B cell (primary cell): ENCODE data around the gene EVX1. TPM values are rescaled to one million over a fixed set of nuclear protein-coding genes. Genes with fewer than 3 reads are reported as not detected.
A peak's percentile ranks its signal among the peaks of the same experiment; 100 is the strongest.

Experiments used
- ATAC-seq: fragments of 200-7000 bp; cut with Tn5 transposase; one replicate; pipeline ENCODE4 v1.10.0; 2021; ENCODE audit warnings: low read depth, mild to moderate bottlenecking, moderate number of reproducible peaks, moderate library complexity
- CTCF ChIA-PET: fragments of 350-600 bp; sonication (Branson Sonifier 250); formaldehyde crosslinking; loops from one replicate; lab custom pipeline; 2021; ENCODE audit warnings: antibody characterized with exemption, inconsistent platforms; lab: Charles Lee
- POLR2A ChIA-PET: fragments of 350-600 bp; sonication (Branson Sonifier 250); formaldehyde crosslinking; loops from one replicate; lab custom pipeline; 2021; ENCODE audit warnings: antibody characterized with exemption; lab: Charles Lee
- DNase-seq: peaks from one replicate; pipeline ENCODE4 v3.0.0; 2013
- H2AFZ ChIP-seq: 2 replicates; pipeline ENCODE4 v1.6.1; 2012; ENCODE audit warnings: mild to moderate bottlenecking, low read depth, low read length; ENCODE audit not compliant: insufficient read depth, poor library complexity, severe bottlenecking
- H3K27ac ChIP-seq, 2 donors: 1 replicate in 1 of 2; 2 replicates in 1 of 2; pipeline ENCODE4 v1.5.1; 2012 to 2013; ENCODE audit warnings: low read length in 2 of 2, mild to moderate bottlenecking in 2 of 2, moderate library complexity in 1 of 2
- H3K27me3 ChIP-seq, 4 experiments: fragments of 200-600 bp in 1 of 4; sonication (generic) in 1 of 4; replicated peaks in 1 of 4; 1 replicate in 2 of 4; 2 replicates in 2 of 4; pipeline versions ENCODE4 v1.6.1 to v1.7.0; 2013 to 2016; ENCODE audit warnings: low read length in 3 of 4, mild to moderate bottlenecking in 2 of 4, mixed read lengths in 1 of 4, moderate library complexity in 1 of 4; ENCODE audit not compliant: insufficient read depth in 4 of 4, control insufficient read depth in 3 of 4; ENCODE audit errors: control extremely low read depth in 1 of 4
- H3K36me3 ChIP-seq, 2 experiments: replicated peaks in 1 of 2; 1 replicate in 1 of 2; 2 replicates in 1 of 2; pipeline versions ENCODE4 v1.6.1 to v1.7.1; 2013; ENCODE audit warnings: low read length in 1 of 2; ENCODE audit not compliant: insufficient read depth in 2 of 2, control insufficient read depth in 1 of 2; ENCODE audit errors: control extremely low read depth in 1 of 2, extremely low read depth in 1 of 2
- H3K4me1 ChIP-seq, 2 donors: fragments of 200-600 bp in 1 of 2; sonication (generic) in 1 of 2; 1 replicate in 1 of 2; 2 replicates in 1 of 2; pipeline versions ENCODE4 v1.5.1 to v1.6.1; 2013 to 2017; ENCODE audit warnings: low read length in 2 of 2; ENCODE audit not compliant: control insufficient read depth in 2 of 2, insufficient read depth in 2 of 2
- H3K4me2 ChIP-seq: replicated peaks from 2 replicates; pipeline ENCODE3; 2012; ENCODE audit warnings: mild to moderate bottlenecking, low read depth, low read length; ENCODE audit not compliant: poor library complexity, severe bottlenecking
- H3K4me3 ChIP-seq, 5 experiments: fragments of 200-600 bp in 1 of 5; sonication (generic) in 1 of 5; 1 replicate in 3 of 5; 2 replicates in 2 of 5; pipeline versions ENCODE4 v1.5.1 to v1.7.0; 2011 to 2016; ENCODE audit warnings: low read length in 4 of 5, mild to moderate bottlenecking in 4 of 5, low read depth in 2 of 5, control low read depth in 1 of 5, moderate library complexity in 1 of 5; ENCODE audit not compliant: insufficient read depth in 1 of 5; ENCODE audit errors: control extremely low read depth in 1 of 5, extremely low read depth in 1 of 5
- H3K79me2 ChIP-seq: fragments of 200-600 bp; sonication (generic); one replicate; pipeline ENCODE4 v1.6.0; 2016; ENCODE audit warnings: low read length; ENCODE audit not compliant: control insufficient read depth, insufficient read depth
- H3K9ac ChIP-seq: fragments of 200-600 bp; sonication (generic); 2 replicates; pipeline ENCODE4 v1.6.1; 2017; ENCODE audit warnings: mild to moderate bottlenecking, low read length, moderate library complexity
- H3K9me3 ChIP-seq, 3 donors: one replicate each; pipeline versions ENCODE4 v1.6.1 to v1.7.1; 2013; ENCODE audit warnings: low read length in 2 of 3; ENCODE audit not compliant: control insufficient read depth in 2 of 3, insufficient read depth in 1 of 3; ENCODE audit errors: control extremely low read depth in 1 of 3
- H4K20me1 ChIP-seq: 2 replicates; pipeline ENCODE4 v1.6.0; 2012; ENCODE audit warnings: mild to moderate bottlenecking, low read length; ENCODE audit not compliant: insufficient read depth, control insufficient read depth, poor library complexity, severe bottlenecking
- H3K27ac Mint-ChIP-seq: one replicate; pipeline ENCODE4 v1.8.0; 2021; ENCODE audit warnings: mixed read lengths
- H3K27me3 Mint-ChIP-seq: one replicate; pipeline ENCODE4 v1.8.0; 2021; ENCODE audit warnings: mixed read lengths
- H3K4me1 Mint-ChIP-seq: one replicate; pipeline ENCODE4 v1.8.0; 2021; ENCODE audit warnings: mixed read lengths
- H3K4me3 Mint-ChIP-seq: one replicate; pipeline ENCODE4 v1.8.0; 2021; ENCODE audit warnings: mixed read lengths
- H3K9me3 Mint-ChIP-seq: one replicate; pipeline ENCODE4 v1.8.0; 2022; ENCODE audit warnings: mixed read lengths; ENCODE audit not compliant: insufficient read depth
- CTCF ChIP-seq: fragments of 200-600 bp; IDR thresholded peaks from one replicate; pipeline ENCODE4 v1.8.0; 2022; ENCODE audit warnings: antibody characterized with exemption, mild to moderate bottlenecking
- EZH2 ChIP-seq: IDR thresholded peaks from 2 replicates; pipeline ENCODE4 v1.6.1; 2012; ENCODE audit warnings: borderline replicate concordance, low read depth, mild to moderate bottlenecking, moderate library complexity, low read length; ENCODE audit not compliant: insufficient read depth, poor library complexity, severe bottlenecking
- WGBS: methylation state at CpG from one replicate; pipeline ENCODE4 v1.1.5; 2013; ENCODE audit warnings: missing lambda C conversion rate; ENCODE audit not compliant: insufficient coverage; 5-methylcytosine and 5-hydroxymethylcytosine counted together
- intact Hi-C: fragments of 100-400 bp; cut with micrococcal nuclease; formaldehyde crosslinking; loops from one replicate; pipeline ENCODE4 v1.10.0; 2022
- polyA plus RNA-seq: library from polyadenylated mRNA; depleted of rRNA; stranded (reverse); fragments of >200 nt; gene quantifications from 2 replicates; pipeline ENCODE4 v1.2.3, GENCODE V29; 2012
- total RNA-seq, 2 donors: library from RNA; stranded (reverse); fragments of 120-200 nt in 1 of 2; gene quantifications; 1 replicate in 1 of 2; 2 replicates in 1 of 2; pipeline versions ENCODE4 v1.2.3 to v1.2.4, GENCODE V29; 2013 to 2022

The EVX1 gene
- total and polyA plus RNA-seq, 2 donors (not counting 1 experiment from before 2014, with no cell fraction given) = not detected

GRCh38 chr7:27193335-27194001 lies 49.1 kb upstream of the EVX1 start:
- peaks cover 86% of the 10 kb centered on the region for H3K27me3 Mint-ChIP-seq
- H3K27ac ChIP-seq = no peak overlapping the region
- no peaks in the 10 kb centered on the region for H3K9me3 Mint-ChIP-seq
- ChIA-PET POLR2A (no interaction called here), CTCF (interaction anchor here (0.6 to 1.4 kb wide), 4 partner anchors 32 to 727 kb away, joined by 3 to 5 read pairs (median 3); no protein-coding TSS in a partner anchor)
- no peaks in the 10 kb centered on the region for H4K20me1 ChIP-seq
- 14% methylated on average over 21 of the region's 29 CpGs for WGBS
- intact Hi-C loops = loop anchor here (10.0 kb wide), 1 partner anchor 411 kb away; no protein-coding TSS in a partner anchor
- DNase-seq (peak; percentile 35), ATAC-seq (no peak)
- TF ChIP-seq CTCF = no peak
- TF ChIP-seq EZH2 = peak; percentile 27
- H3K4me3 Mint-ChIP-seq = peak overlapping the region; percentile 37
- peak overlapping the region; percentile 36 for H3K9ac ChIP-seq
- H2AFZ ChIP-seq = peak overlapping the region; percentile 23
- peaks cover 33 to 63% of the 10 kb centered on the region in 2 donors for H3K4me1 ChIP-seq
- H3K4me3 ChIP-seq = peak overlapping the region in 3 of 5 experiments; percentile 15 to 45 (median 36)
- peak overlapping the region; percentile 75 for H3K4me2 ChIP-seq
- H3K4me1 Mint-ChIP-seq = peaks cover 30% of the 10 kb centered on the region
- no peaks in the 10 kb centered on the region for H3K79me2 ChIP-seq
- H3K27ac Mint-ChIP-seq = peak overlapping the region; percentile 26
- no peaks in the 10 kb centered on the region for H3K36me3 ChIP-seq
- H3K9me3 ChIP-seq = peaks cover under 1 to 54% (median 2%) of the 10 kb centered on the region in 3 donors
- peaks cover 3 to 91% (median 80%) of the 10 kb centered on the region in 4 experiments for H3K27me3 ChIP-seq

GRCh38 chr7:27194002-27194352 lies 48.6 kb upstream of the EVX1 start:
- H3K79me2 ChIP-seq = no peaks in the 10 kb centered on the region
- H2AFZ ChIP-seq = no peak overlapping the region
- DNase-seq (no peak), ATAC-seq (no peak)
- H3K9me3 ChIP-seq = peaks cover 0 to 54% (median 2%) of the 10 kb centered on the region in 3 donors
- Mint-ChIP-seq H3K27ac (peak overlapping the region; percentile 26), H3K27me3 (peaks cover 87% of the 10 kb centered on the region), H3K4me3 (peak overlapping the region; percentile 37), H3K4me1 (peaks cover 29% of the 10 kb centered on the region), H3K9me3 (no peaks in the 10 kb centered on the region)
- H3K27ac ChIP-seq = no peak overlapping the region
- whole genome bisulfite sequencing = no CpG with 5 or more reads among the region's 2 CpGs
- intact Hi-C loops = loop anchor here (10.0 kb wide), 1 partner anchor 411 kb away; no protein-coding TSS in a partner anchor
- H3K4me3 ChIP-seq = no peak overlapping the region
- peaks cover 33 to 63% of the 10 kb centered on the region in 2 donors for H3K4me1 ChIP-seq
- peaks cover 3 to 91% (median 82%) of the 10 kb centered on the region in 4 experiments for H3K27me3 ChIP-seq
- H3K4me2 ChIP-seq = no peak overlapping the region
- ChIA-PET CTCF (interaction anchor here (1.4 to 2.6 kb wide), 3 partner anchors 14 to 727 kb away, joined by 3 to 28 read pairs (median 15); no protein-coding TSS in a partner anchor), POLR2A (no interaction called here)
- TF ChIP-seq EZH2 (peak; percentile 21), CTCF (no peak)
- H3K9ac ChIP-seq = no peak overlapping the region
- no peaks in the 10 kb centered on the region for H3K36me3 ChIP-seq
- H4K20me1 ChIP-seq = no peaks in the 10 kb centered on the region
